IgD-negative memory B cell (primary cell): ENCODE measurements around the gene DCAF6. TPM values are rescaled to one million over a fixed set of nuclear protein-coding genes. Genes with fewer than 3 reads are reported as not detected.
"Not testable (repeated sequence)": the region's sequence is repeated elsewhere in the genome, so short reads cannot be mapped to it uniquely, and the experiment has no call there.

Experiments used
- H3K27ac Mint-ChIP-seq, 3 donors: one replicate each; pipeline ENCODE4 v1.8.0; 2020 to 2022; ENCODE audit warnings: mild to moderate bottlenecking in 3 of 3, mixed read lengths in 3 of 3, moderate library complexity in 1 of 3
- H3K27me3 Mint-ChIP-seq: one replicate; pipeline ENCODE4 v1.8.0; 2021; ENCODE audit warnings: mixed read lengths
- H3K36me3 Mint-ChIP-seq: one replicate; pipeline ENCODE4 v1.8.0; 2020; ENCODE audit warnings: mild to moderate bottlenecking, mixed read lengths
- H3K4me1 Mint-ChIP-seq, 3 donors: one replicate each; pipeline ENCODE4 v1.8.0; 2020 to 2022; ENCODE audit warnings: mixed read lengths in 3 of 3, mild to moderate bottlenecking in 1 of 3
- H3K4me3 Mint-ChIP-seq, 4 donors: one replicate each; pipeline ENCODE4 v1.8.0; 2020 to 2022; ENCODE audit warnings: mild to moderate bottlenecking in 4 of 4, mixed read lengths in 4 of 4, moderate library complexity in 3 of 4
- H3K9me3 Mint-ChIP-seq, 3 donors: one replicate each; pipeline ENCODE4 v1.8.0; 2020 to 2021; ENCODE audit warnings: mixed read lengths in 3 of 3, mild to moderate bottlenecking in 1 of 3
- polyA plus RNA-seq: library from polyadenylated mRNA; unstranded; fragments of 300-500 nt; fragmentation: Illumina TruSeq; gene quantifications from one replicate; pipeline ENCODE4 v1.2.3, GENCODE V29; 2021

The DCAF6 gene
- polyA plus RNA-seq, 1 donor from 2014 or later: 11.9 TPM

DNA sequence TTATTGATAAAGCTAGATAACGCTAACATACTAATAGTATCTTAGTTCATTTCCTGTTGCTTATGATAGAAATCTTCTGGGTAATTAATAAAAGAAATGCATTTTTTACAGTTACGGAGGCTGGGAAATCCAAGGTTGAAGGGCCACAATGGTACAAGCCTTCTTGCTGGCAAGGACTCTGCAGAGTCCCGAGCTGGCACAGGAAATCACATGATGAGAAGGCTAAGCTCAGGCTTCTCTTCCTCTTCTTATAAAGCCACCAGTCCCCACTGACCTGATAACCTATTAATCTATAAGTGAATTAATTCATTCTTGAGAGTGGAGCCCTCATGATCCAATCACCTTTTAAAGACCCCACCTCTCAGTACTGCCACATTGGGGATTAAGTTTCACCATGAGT lies 117.6 kb downstream of the DCAF6 start:
- Mint-ChIP-seq H3K27ac (no peak overlapping the region), H3K4me3 (peak overlapping the region in 1 of 4 donors; percentile 54), H3K27me3 (no peaks in the 10 kb centered on the region)

GRCh38 chr1:168056152-168056551 lies 119.7 kb downstream of the DCAF6 start:
- H3K36me3 Mint-ChIP-seq, H3K4me3 Mint-ChIP-seq, H3K27ac Mint-ChIP-seq, H3K27me3 Mint-ChIP-seq, H3K9me3 Mint-ChIP-seq: not testable (repeated sequence)
- H3K4me1 Mint-ChIP-seq: peaks cover 2 to 15% (median 10%) of the 10 kb centered on the region in 3 donors

More for the DNA sequence above, 117.6 kb downstream of the DCAF6 start:
- Mint-ChIP-seq H3K4me1 (peaks cover 2 to 15% (median 10%) of the 10 kb centered on the region in 3 donors), H3K9me3 (no peaks in the 10 kb centered on the region), H3K36me3 (peaks cover 5% of the 10 kb centered on the region)

DNA sequence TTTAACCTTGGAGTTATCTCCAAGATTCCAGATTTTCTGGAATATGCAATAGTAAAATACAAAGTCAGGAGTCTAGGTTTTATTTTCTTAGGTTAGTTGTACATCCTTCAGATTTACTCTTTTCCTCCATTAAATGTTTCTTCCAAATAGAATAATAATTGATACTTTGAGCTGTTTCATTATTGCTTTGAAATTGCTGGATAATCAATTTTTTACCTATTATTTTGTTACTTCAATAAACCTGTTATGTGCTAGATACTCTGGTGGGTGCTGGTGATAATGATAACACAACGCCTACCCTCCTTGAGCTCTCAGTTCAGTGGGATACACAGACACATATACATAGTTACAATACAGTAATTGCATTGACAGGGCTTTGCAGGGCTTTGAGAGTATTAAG lies 120.9 kb downstream of the DCAF6 start:
- peaks cover 2 to 15% (median 10%) of the 10 kb centered on the region in 3 donors for H3K4me1 Mint-ChIP-seq
- no peak overlapping the region for H3K27ac Mint-ChIP-seq
- no peaks in the 10 kb centered on the region for H3K27me3 Mint-ChIP-seq
- peaks cover 6% of the 10 kb centered on the region for H3K36me3 Mint-ChIP-seq
- no peaks in the 10 kb centered on the region for H3K9me3 Mint-ChIP-seq
- no peak overlapping the region for H3K4me3 Mint-ChIP-seq

- peaks cover 6% of the 10 kb centered on the region for H3K36me3 Mint-ChIP-seq
- H3K27ac Mint-ChIP-seq: no peak overlapping the region
- H3K4me3 Mint-ChIP-seq: no peak overlapping the region
- H3K27me3 Mint-ChIP-seq: no peaks in the 10 kb centered on the region
- peaks cover 2 to 12% (median 8%) of the 10 kb centered on the region in 3 donors for H3K4me1 Mint-ChIP-seq
- H3K9me3 Mint-ChIP-seq: no peaks in the 10 kb centered on the region
These were observed 121.4 kb downstream of the DCAF6 start for GRCh38 chr1:168057921-168058320.

DNA sequence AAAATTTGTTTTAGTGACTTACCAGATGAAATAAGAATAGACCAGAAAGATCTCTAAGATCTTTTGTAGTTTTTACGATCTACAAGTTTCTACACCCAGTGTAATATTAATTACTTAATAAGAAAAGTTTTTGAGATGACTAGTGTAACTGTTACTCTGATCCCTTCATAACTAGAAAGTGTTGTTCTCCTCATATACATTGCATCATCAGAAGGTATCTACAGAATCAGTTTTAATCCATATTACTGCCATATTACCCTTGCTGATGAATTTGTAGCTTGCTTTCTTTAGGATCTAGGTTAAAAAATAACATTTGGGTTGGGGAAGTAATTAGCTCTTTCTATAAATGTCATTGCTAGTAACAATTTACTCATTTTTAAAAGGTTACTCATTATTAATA lies 127.7 kb downstream of the DCAF6 start:
- H3K4me3 Mint-ChIP-seq: no peak overlapping the region
- no peak overlapping the region for H3K27ac Mint-ChIP-seq
- H3K27me3 Mint-ChIP-seq: no peaks in the 10 kb centered on the region
- peaks cover 5% of the 10 kb centered on the region for H3K36me3 Mint-ChIP-seq
- H3K4me1 Mint-ChIP-seq: no peaks in the 10 kb centered on the region
- H3K9me3 Mint-ChIP-seq: no peaks in the 10 kb centered on the region

GRCh38 chr1:168065506-168065905 lies 129.0 kb downstream of the DCAF6 start:
- H3K36me3 Mint-ChIP-seq: peaks cover 2% of the 10 kb centered on the region
- no peaks in the 10 kb centered on the region for H3K4me1 Mint-ChIP-seq
- H3K4me3 Mint-ChIP-seq: no peak overlapping the region
- no peaks in the 10 kb centered on the region for H3K9me3 Mint-ChIP-seq
- no peaks in the 10 kb centered on the region for H3K27me3 Mint-ChIP-seq
- H3K27ac Mint-ChIP-seq: no peak overlapping the region

- peaks cover 4% of the 10 kb centered on the region for H3K36me3 Mint-ChIP-seq
- H3K4me1 Mint-ChIP-seq: no peaks in the 10 kb centered on the region
- no peaks in the 10 kb centered on the region for H3K9me3 Mint-ChIP-seq
- H3K27me3 Mint-ChIP-seq: no peaks in the 10 kb centered on the region
- H3K27ac Mint-ChIP-seq: no peak overlapping the region
- H3K4me3 Mint-ChIP-seq: no peak overlapping the region
These were observed 132.9 kb downstream of the DCAF6 start for GRCh38 chr1:168069384-168069783.

DNA sequence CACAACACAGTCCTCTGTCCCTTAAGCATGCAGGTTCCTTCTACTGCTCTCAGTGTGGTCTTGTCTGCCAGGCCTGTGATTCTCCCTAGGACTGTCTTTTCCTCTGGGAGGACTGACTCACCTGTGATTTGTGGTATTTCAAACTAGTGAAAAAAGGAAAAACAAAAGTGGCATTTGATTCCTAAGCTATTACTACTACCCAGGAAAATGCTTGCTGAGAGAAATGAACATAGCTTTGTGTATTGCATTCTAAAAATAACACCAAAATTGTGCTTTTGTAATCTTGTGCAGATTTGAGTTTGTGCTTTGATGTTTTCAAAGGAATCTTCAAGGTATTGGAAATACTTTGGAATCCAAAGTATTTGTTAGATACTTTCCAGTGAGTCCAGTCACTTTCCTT lies 143.3 kb downstream of the DCAF6 start:
- Mint-ChIP-seq H3K27ac (peak overlapping the region in 1 of 3 donors; percentile 48), H3K27me3 (no peaks in the 10 kb centered on the region), H3K36me3 (peaks cover 9% of the 10 kb centered on the region), H3K4me1 (no peaks in the 10 kb centered on the region), H3K4me3 (no peak overlapping the region), H3K9me3 (no peaks in the 10 kb centered on the region)

DNA sequence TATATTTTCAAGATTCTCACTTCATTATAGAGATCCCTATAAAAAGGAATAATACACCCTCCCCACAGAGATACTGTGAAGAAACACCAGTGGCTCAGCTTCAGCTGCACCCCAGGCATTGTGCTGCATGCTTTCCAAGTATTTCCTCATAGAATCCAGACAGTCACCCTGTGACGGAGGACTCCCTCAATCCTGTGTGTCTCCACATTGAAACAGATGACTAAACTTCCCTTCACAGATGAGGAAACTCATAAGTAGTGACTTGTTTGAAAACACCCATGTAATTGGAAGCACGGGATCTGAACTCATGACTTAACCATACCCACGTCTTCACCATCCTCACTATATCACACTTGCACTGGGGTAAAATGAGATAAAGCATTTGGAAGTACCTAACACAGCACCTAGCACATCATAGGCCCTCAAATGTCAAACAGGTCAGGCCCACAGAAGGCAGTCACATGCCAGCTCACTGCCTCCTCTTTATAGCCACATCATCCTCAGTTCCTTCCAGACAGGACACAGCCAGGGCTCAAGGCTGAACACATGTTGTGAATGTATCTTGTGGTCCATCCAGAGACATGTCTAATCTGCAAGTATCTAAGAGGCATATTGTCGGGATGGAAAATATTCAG lies 145.0 kb downstream of the DCAF6 start:
- H3K36me3 Mint-ChIP-seq: peaks cover 5% of the 10 kb centered on the region
- peaks cover 2% of the 10 kb centered on the region for H3K27me3 Mint-ChIP-seq
- no peak overlapping the region for H3K4me3 Mint-ChIP-seq
- no peaks in the 10 kb centered on the region for H3K9me3 Mint-ChIP-seq
- H3K4me1 Mint-ChIP-seq: no peaks in the 10 kb centered on the region
- H3K27ac Mint-ChIP-seq: peak overlapping the region in 1 of 3 donors; percentile 40

GRCh38 chr1:168082008-168082876 lies 145.8 kb downstream of the DCAF6 start:
- H3K27me3 Mint-ChIP-seq: peaks cover 4% of the 10 kb centered on the region
- H3K36me3 Mint-ChIP-seq: peaks cover 2% of the 10 kb centered on the region
- H3K4me1 Mint-ChIP-seq: no peaks in the 10 kb centered on the region
- H3K9me3 Mint-ChIP-seq: no peaks in the 10 kb centered on the region
- H3K4me3 Mint-ChIP-seq: no peak overlapping the region
- H3K27ac Mint-ChIP-seq: peak overlapping the region in 1 of 3 donors; percentile 40

DNA sequence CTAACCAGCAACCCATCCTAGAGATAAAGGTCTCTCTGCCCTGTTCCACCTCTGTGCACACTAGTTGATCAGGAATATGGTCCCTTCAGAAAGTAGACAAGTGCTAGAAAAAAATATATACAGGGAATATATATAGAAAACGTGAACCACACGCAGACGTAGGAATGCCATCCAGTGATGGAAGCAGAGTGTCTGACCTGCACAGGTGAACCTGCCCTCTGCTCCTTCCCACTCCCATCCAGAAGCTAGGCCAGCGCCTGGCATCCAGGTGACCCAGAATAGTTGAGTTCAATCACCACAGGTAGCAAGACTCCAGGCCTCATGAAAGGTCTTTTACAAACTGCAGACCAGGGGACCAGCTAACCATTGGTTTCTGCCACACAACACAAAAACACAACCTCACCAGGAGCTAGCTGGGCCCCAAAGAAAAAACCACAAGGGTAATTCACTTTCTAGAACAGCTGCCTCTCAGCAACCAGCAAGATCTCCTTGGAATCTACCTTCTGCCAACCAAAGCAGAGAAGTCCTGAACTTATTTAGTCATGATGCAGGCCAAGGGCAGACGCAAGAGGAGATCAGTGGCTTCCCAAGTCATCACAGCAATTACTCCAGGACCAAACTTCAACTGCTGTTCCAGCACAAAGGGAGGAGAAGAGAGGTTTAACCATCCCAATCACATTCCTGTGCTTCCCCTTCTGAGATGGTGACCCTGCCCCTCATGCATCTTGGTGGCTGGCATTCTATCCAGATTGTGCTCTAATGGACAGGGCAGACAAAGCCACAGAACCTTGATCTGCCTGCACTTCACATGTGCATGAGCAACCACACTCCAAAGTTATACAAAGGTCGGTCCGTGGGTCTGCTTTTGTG lies 147.2 kb downstream of the DCAF6 start:
- Mint-ChIP-seq H3K4me1 (no peaks in the 10 kb centered on the region), H3K36me3 (peaks cover 2% of the 10 kb centered on the region), H3K27ac (no peak overlapping the region), H3K4me3 (no peak overlapping the region), H3K27me3 (peaks cover 5% of the 10 kb centered on the region), H3K9me3 (no peaks in the 10 kb centered on the region)

- no peaks in the 10 kb centered on the region for H3K4me1 Mint-ChIP-seq
- H3K9me3 Mint-ChIP-seq: no peaks in the 10 kb centered on the region
- no peak overlapping the region for H3K4me3 Mint-ChIP-seq
- no peak overlapping the region for H3K27ac Mint-ChIP-seq
- peaks cover 2% of the 10 kb centered on the region for H3K36me3 Mint-ChIP-seq
- H3K27me3 Mint-ChIP-seq: peaks cover 5% of the 10 kb centered on the region
These were observed 148.1 kb downstream of the DCAF6 start for GRCh38 chr1:168084396-168085231.

DNA sequence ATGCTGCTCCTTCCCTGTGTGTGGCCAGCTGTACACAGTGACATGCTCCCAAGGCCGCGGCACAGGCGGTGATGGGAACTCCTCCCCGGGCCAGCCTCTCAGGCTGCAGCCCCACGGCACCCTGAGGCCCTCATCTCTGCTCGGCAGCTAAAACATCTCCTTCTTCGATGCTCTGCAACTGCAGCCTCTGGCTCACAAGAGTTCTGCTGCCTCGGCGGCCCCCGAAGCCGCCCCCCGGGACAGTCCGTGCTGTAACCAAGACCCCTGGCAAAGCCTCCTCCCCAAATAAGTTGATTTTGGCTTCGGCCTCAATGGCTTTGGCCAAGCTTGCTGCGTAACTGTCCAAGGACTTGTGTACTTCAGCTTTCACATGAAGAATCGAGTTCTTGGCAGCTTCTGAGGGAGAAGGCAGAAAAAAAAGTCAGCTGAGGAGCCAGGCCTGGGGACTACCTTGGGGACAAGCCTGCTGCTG lies 149.0 kb downstream of the DCAF6 start:
- Mint-ChIP-seq H3K36me3 (peaks cover 2% of the 10 kb centered on the region), H3K4me1 (no peaks in the 10 kb centered on the region), H3K27ac (no peak overlapping the region), H3K9me3 (no peaks in the 10 kb centered on the region), H3K4me3 (no peak overlapping the region), H3K27me3 (peaks cover 5% of the 10 kb centered on the region)

- H3K4me1 Mint-ChIP-seq: no peaks in the 10 kb centered on the region
- H3K27ac Mint-ChIP-seq: no peak overlapping the region
- peaks cover 4% of the 10 kb centered on the region for H3K36me3 Mint-ChIP-seq
- peaks cover 6% of the 10 kb centered on the region for H3K27me3 Mint-ChIP-seq
- no peaks in the 10 kb centered on the region for H3K9me3 Mint-ChIP-seq
- H3K4me3 Mint-ChIP-seq: peak overlapping the region in 1 of 4 donors; percentile 24
These were observed 150.0 kb downstream of the DCAF6 start for GRCh38 chr1:168086438-168086837.
